Gastrocnemius medialis (tissue), 4 donors: Measurements from ENCODE around the gene KRTAP10-4.

Source experiments
- CTCF ChIP-seq, 5 experiments: fragments of 450-650 bp in 3 of 5; fragments of 200-600 bp in 2 of 5; sonication (generic) in 2 of 5; IDR thresholded peaks in 4 of 5; conservative IDR thresholded peaks in 1 of 5; 1 replicate in 4 of 5; 2 replicates in 1 of 5; pipeline ENCODE4 v1.5.1; 2016 to 2019; ENCODE audit warnings: antibody characterized with exemption in 5 of 5, mild to moderate bottlenecking in 3 of 5, moderate library complexity in 3 of 5
- POLR2A ChIP-seq, 2 donors: fragments of 450-650 bp; IDR thresholded peaks; one replicate each; pipeline ENCODE4 v1.6.1; 2017; ENCODE audit warnings: antibody characterized with exemption in 2 of 2, mild to moderate bottlenecking in 2 of 2, moderate library complexity in 2 of 2

- TF ChIP-seq POLR2A (IDR thresholded peaks at IDR 0.05) (no peak), CTCF (IDR thresholded peaks at IDR 0.05 in 4 of 5, conservative IDR thresholded peaks at IDR 0.05 in 1 of 5) (no peak)
Observed at GRCh38 chr21:44529503-44530125, 43.9 kb upstream of the KRTAP10-4 start.
